HCT116 (cell line): ENCODE data around the gene RALGPS2.

Experiments used
- ATF3 ChIP-seq: IDR thresholded peaks from 2 replicates; pipeline ENCODE4 v1.6.1; 2012
- CEBPB ChIP-seq: IDR thresholded peaks from 2 replicates; pipeline ENCODE4 v1.6.1; 2012; ENCODE audit warnings: low read depth
- CTCF ChIP-seq, 3 experiments: fragments of 200-600 bp in 1 of 3; sonication (generic) in 1 of 3; IDR thresholded peaks in 2 of 3; conservative IDR thresholded peaks in 1 of 3; 2 replicates each; pipeline ENCODE4 v1.5.1; 2012 to 2017; ENCODE audit warnings: low read depth in 2 of 3, low read length in 2 of 3, antibody characterized with exemption in 1 of 3, borderline replicate concordance in 1 of 3, control low read depth in 1 of 3, mild to moderate bottlenecking in 1 of 3, mixed read lengths in 1 of 3, mixed run types in 1 of 3, moderate library complexity in 1 of 3; ENCODE audit not compliant: insufficient read depth in 1 of 3
- ELF1 ChIP-seq: IDR thresholded peaks from 2 replicates; pipeline ENCODE4 v1.6.1; 2012; ENCODE audit warnings: low read depth, borderline replicate concordance
- EZH2 ChIP-seq: fragments of 200-600 bp; sonication (generic); IDR thresholded peaks from 2 replicates; pipeline ENCODE4 v1.6.1; 2017; ENCODE audit warnings: antibody characterized with exemption, mixed run types
- MAX ChIP-seq: IDR thresholded peaks from 2 replicates; pipeline ENCODE4 v1.6.1; 2012
- POLR2A ChIP-seq: IDR thresholded peaks from 2 replicates; pipeline ENCODE4 v1.7.0; 2011; ENCODE audit warnings: borderline replicate concordance; ENCODE audit not compliant: insufficient read depth, insufficient read length; ENCODE audit errors: extremely low read depth
- RAD21 ChIP-seq: IDR thresholded peaks from 2 replicates; pipeline ENCODE4 v1.6.1; 2012; ENCODE audit warnings: low read depth, mild to moderate bottlenecking
- REST ChIP-seq: IDR thresholded peaks from 2 replicates; pipeline ENCODE4 v1.6.1; 2012; ENCODE audit warnings: low read depth
- SP1 ChIP-seq: IDR thresholded peaks from 2 replicates; pipeline ENCODE4 v1.6.1; 2012; ENCODE audit warnings: low read depth
- SRF ChIP-seq: IDR thresholded peaks from 2 replicates; pipeline ENCODE4 v1.6.1; 2012; ENCODE audit warnings: low read depth
- YY1 ChIP-seq: IDR thresholded peaks from 2 replicates; pipeline ENCODE4 v1.6.1; 2011; ENCODE audit warnings: low read length, low read depth, moderate library complexity, mild to moderate bottlenecking; ENCODE audit not compliant: insufficient replicate concordance; ENCODE audit errors: extremely low read depth

GRCh38 chr1:178932552-178932906 is 207.5 kb downstream of the RALGPS2 start:
- TF ChIP-seq YY1 (no peak), POLR2A (no peak), CTCF (IDR thresholded peaks at IDR 0.05 in 2 of 3, conservative IDR thresholded peaks at IDR 0.05 in 1 of 3; ENCODE audit: borderline replicate concordance in 1 of 3, insufficient read depth in 1 of 3, low read depth in 2 of 3, low read length in 2 of 3) (no peak), REST (no peak), RAD21 (no peak), CEBPB (no peak), EZH2 (no peak), ELF1 (no peak), ATF3 (no peak), MAX (no peak), SRF (no peak), SP1 (no peak)
